HG02981 (cell line): ENCODE measurements around the gene IER5.

Experiments
- ATAC-seq: cut with Tn5 transposase; IDR thresholded peaks from one replicate; pipeline ENCODE4 v1.9.1; 2021; ENCODE audit warnings: mild to moderate bottlenecking, moderate library complexity; ENCODE audit not compliant: unreplicated experiment

Gene IER5

GRCh38 chr1:181076852-181077251 lies 11.6 kb upstream of the IER5 start:
- ATAC-seq = no peak

- no peak for ATAC-seq
Observed at GRCh38 chr1:181077576-181078242, 10.8 kb upstream of the IER5 start.

- ATAC-seq = no peak
Observed at GRCh38 chr1:181079382-181079781, 9.1 kb upstream of the IER5 start.

GRCh38 chr1:181079920-181080319 lies 8.6 kb upstream of the IER5 start:
- no peak for ATAC-seq

GRCh38 chr1:181080556-181080955 lies 7.9 kb upstream of the IER5 start:
- no peak for ATAC-seq

GRCh38 chr1:181081395-181081794 lies 7.1 kb upstream of the IER5 start:
- ATAC-seq = no peak

- ATAC-seq = peak; percentile 35
Observed at GRCh38 chr1:181083842-181084605, 4.5 kb upstream of the IER5 start.

GRCh38 chr1:181084606-181084969 lies 3.9 kb upstream of the IER5 start:
- no peak for ATAC-seq

GRCh38 chr1:181086091-181086490 lies 2.4 kb upstream of the IER5 start:
- ATAC-seq = no peak

GRCh38 chr1:181086926-181087325 lies 1.6 kb upstream of the IER5 start:
- no peak for ATAC-seq

- no peak for ATAC-seq
Observed at GRCh38 chr1:181087400-181087901, 1.0 kb upstream of the IER5 start.

GRCh38 chr1:181089017-181089675 lies 646 bp downstream of the IER5 start:
- ATAC-seq = peak; percentile 0

- peak; percentile 33 for ATAC-seq
Observed at GRCh38 chr1:181089676-181090544, 1.4 kb downstream of the IER5 start.

GRCh38 chr1:181090641-181091126 lies 2.2 kb downstream of the IER5 start:
- no peak for ATAC-seq

GRCh38 chr1:181091309-181092040 lies 3.0 kb downstream of the IER5 start:
- ATAC-seq = no peak

- ATAC-seq = no peak
Observed at GRCh38 chr1:181092056-181092455, 3.6 kb downstream of the IER5 start.

- ATAC-seq = no peak
Observed at GRCh38 chr1:181092883-181093458, 4.5 kb downstream of the IER5 start.

GRCh38 chr1:181094416-181095212 lies 6.1 kb downstream of the IER5 start:
- no peak for ATAC-seq

- no peak for ATAC-seq
Observed at GRCh38 chr1:181095260-181095659, 6.8 kb downstream of the IER5 start.
